ENCODE measurements around the gene VAPA. TPM values are rescaled to one million over a fixed set of nuclear protein-coding genes. Genes with fewer than 3 reads are reported as not detected.

VAPA gene
- total RNA-seq, 3 donors from 2014 or later (not counting 1 experiment from before 2014, with no cell fraction given), result 175 to 186 (median 182) TPM

DNA sequence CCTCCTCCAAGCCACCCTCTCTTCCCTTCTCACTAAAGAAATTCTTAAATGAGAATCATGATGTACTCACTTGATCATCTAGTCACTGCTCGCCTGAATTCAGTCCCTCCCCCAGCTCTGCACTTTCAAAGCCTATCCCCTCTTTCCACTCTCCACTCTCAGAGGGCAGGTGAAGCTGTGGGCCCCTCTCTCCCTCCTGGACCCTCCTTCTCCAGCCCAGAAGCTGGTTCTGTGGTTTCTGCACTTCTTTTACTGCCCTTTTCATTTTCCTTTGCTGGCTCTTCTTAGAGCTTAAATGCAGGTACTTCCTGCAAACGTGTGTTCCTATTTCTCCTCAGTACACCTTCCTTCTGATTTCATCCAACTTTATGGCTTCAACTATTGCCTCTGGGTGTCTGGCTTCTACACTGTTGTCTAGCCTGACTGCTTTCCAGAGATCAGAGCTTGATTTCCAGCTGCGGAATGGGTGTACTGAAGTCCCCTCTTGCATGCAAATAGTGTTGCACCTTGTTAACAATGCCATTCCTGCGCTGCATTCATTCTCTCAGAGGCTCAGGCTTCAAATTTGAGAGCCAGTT is 43.3 kb upstream of the VAPA start:
- ATAC-seq, result no peak
- H3K4me3 ChIP-seq (ENCODE audit: low read length), result no peak overlapping the region
- H3K36me3 Mint-ChIP-seq, result peaks cover 7% of the 10 kb centered on the region
- H3K4me1 Mint-ChIP-seq, result no peaks in the 10 kb centered on the region
- no peak for DNase-seq
- no peaks in the 10 kb centered on the region for H3K4me1 ChIP-seq (ENCODE audit: control insufficient read depth, insufficient read depth, low read length)
- H3K27me3 Mint-ChIP-seq (ENCODE audit: low read depth in 2 of 2), result peaks cover 14 to 21% of the 10 kb centered on the region in 2 donors
- intact Hi-C loops (cut with micrococcal nuclease), result no loop called here
- peaks cover 4 to 7% of the 10 kb centered on the region in 2 donors for H3K9me3 Mint-ChIP-seq
- no peak overlapping the region for H3K27ac ChIP-seq (ENCODE audit: low read length)
- H3K4me3 Mint-ChIP-seq, result no peak overlapping the region
- WGBS (ENCODE audit: insufficient coverage), result 67% methylated on average over 4 of the region's 4 CpGs
- no peak overlapping the region for H3K27ac Mint-ChIP-seq
- no peaks in the 10 kb centered on the region for H3K36me3 ChIP-seq (ENCODE audit: control insufficient read depth, insufficient read depth, low read length)
- H3K9me3 ChIP-seq (ENCODE audit: control insufficient read depth, insufficient read depth, low read length), result peaks cover 9% of the 10 kb centered on the region
- no peak for TF ChIP-seq CTCF (IDR thresholded peaks at IDR 0.05)
- peaks cover 3% of the 10 kb centered on the region for H3K27me3 ChIP-seq (ENCODE audit: control insufficient read depth, insufficient read depth, low read length)

DNA sequence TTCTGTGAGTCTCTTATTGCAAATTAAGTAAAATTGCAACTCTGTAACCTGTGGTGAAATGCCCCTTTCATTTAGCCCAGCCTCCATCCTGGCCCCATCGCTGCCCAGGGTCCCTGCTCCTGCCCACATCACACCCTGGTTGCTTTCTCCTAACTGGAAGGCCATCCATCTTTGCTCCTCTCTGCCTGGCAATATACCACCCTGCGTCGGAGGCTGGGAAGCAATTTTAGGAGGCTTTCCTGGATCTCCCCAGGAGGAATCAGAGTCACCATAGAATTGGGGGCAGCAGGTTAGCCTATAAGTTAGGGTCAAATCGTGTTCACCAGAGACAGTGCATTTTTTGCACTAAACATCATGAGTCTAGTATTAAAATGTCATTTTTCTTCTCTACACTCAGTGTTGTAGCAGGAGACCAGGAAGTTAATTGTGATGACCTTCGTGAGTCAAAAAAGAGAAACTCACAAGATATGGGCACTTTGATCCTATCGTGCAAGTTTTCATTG is 42.5 kb upstream of the VAPA start:
- Histone ChIP-seq H3K36me3 (ENCODE audit: control insufficient read depth, insufficient read depth, low read length) (no peaks in the 10 kb centered on the region), H3K27ac (ENCODE audit: low read length) (no peak overlapping the region), H3K4me3 (ENCODE audit: low read length) (no peak overlapping the region), H3K27me3 (ENCODE audit: control insufficient read depth, insufficient read depth, low read length) (peaks cover 3% of the 10 kb centered on the region), H3K4me1 (ENCODE audit: control insufficient read depth, insufficient read depth, low read length) (no peaks in the 10 kb centered on the region), H3K9me3 (ENCODE audit: control insufficient read depth, insufficient read depth, low read length) (peaks cover 4% of the 10 kb centered on the region)
- no peak overlapping the region for H3K27ac Mint-ChIP-seq
- TF ChIP-seq CTCF (IDR thresholded peaks at IDR 0.05), result no peak
- no peaks in the 10 kb centered on the region for H3K36me3 Mint-ChIP-seq
- 87% methylated on average over 6 of the region's 6 CpGs for WGBS (ENCODE audit: insufficient coverage)
- ATAC-seq (no peak), DNase-seq (no peak)
- peaks cover 11 to 23% of the 10 kb centered on the region in 2 donors for H3K27me3 Mint-ChIP-seq (ENCODE audit: low read depth in 2 of 2)
- H3K9me3 Mint-ChIP-seq, result peaks cover 0 to under 1% of the 10 kb centered on the region in 2 donors
- H3K4me1 Mint-ChIP-seq, result no peaks in the 10 kb centered on the region
- no peak overlapping the region for H3K4me3 Mint-ChIP-seq
- intact Hi-C loops (cut with micrococcal nuclease), result no loop called here

DNA sequence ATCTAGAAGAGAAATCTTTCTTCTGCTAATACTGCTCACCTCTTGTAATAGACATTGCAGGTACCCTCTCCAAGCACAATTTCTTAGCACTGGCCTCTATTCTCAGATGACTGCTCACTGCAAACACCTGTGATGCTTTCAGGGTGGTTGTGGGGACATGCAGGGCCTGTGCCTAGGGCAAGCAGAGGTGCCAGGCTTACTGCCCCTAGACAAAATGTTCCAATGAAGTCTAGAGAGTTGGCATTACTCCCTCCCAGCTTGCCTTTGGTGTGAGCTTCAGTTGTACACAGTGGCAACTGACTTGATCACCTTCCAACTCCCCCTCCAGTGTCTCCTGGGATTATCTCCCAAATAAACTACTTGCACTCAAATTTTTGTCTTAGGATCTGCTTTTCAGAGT is 41.0 kb upstream of the VAPA start:
- H3K4me3 Mint-ChIP-seq, result no peak overlapping the region
- H3K27me3 Mint-ChIP-seq (ENCODE audit: low read depth in 2 of 2), result peaks cover 15 to 38% of the 10 kb centered on the region in 2 donors
- H3K27ac ChIP-seq (ENCODE audit: low read length), result no peak overlapping the region
- intact Hi-C loops (cut with micrococcal nuclease), result no loop called here
- H3K4me1 ChIP-seq (ENCODE audit: control insufficient read depth, insufficient read depth, low read length), result no peaks in the 10 kb centered on the region
- peaks cover 3% of the 10 kb centered on the region for H3K27me3 ChIP-seq (ENCODE audit: control insufficient read depth, insufficient read depth, low read length)
- H3K4me3 ChIP-seq (ENCODE audit: low read length), result no peak overlapping the region
- H3K4me1 Mint-ChIP-seq, result no peaks in the 10 kb centered on the region
- H3K27ac Mint-ChIP-seq, result no peak overlapping the region
- H3K36me3 ChIP-seq (ENCODE audit: control insufficient read depth, insufficient read depth, low read length), result no peaks in the 10 kb centered on the region
- no peak for DNase-seq
- TF ChIP-seq CTCF (IDR thresholded peaks at IDR 0.05), result no peak
- no peak for ATAC-seq
- no peaks in the 10 kb centered on the region for H3K36me3 Mint-ChIP-seq
- no peaks in the 10 kb centered on the region for H3K9me3 ChIP-seq (ENCODE audit: control insufficient read depth, insufficient read depth, low read length)
- H3K9me3 Mint-ChIP-seq, result no peaks in the 10 kb centered on the region

DNA sequence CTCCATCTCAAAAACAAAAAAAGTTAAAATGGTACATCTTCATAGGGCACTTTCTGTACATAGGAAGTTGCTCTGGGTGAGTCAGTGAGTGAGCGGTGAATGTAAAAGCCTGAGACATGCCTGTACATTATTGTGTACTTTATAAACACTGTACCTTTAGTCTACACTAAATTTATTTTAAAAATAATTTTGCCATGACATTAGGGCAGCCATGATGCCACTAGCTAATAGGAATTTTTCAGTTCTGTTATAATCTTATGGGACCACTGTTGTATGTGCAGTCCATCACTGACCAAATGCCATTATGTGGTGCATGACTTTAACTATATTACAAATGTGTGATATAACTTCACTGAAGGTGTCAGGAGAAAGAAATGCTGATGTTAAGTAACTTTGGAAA is 39.1 kb upstream of the VAPA start:
- peaks cover 12 to 38% of the 10 kb centered on the region in 2 donors for H3K27me3 Mint-ChIP-seq (ENCODE audit: low read depth in 2 of 2)
- Histone ChIP-seq H3K4me1 (ENCODE audit: control insufficient read depth, insufficient read depth, low read length) (no peaks in the 10 kb centered on the region), H3K4me3 (ENCODE audit: low read length) (no peak overlapping the region), H3K27ac (ENCODE audit: low read length) (no peak overlapping the region), H3K36me3 (ENCODE audit: control insufficient read depth, insufficient read depth, low read length) (no peaks in the 10 kb centered on the region), H3K27me3 (ENCODE audit: control insufficient read depth, insufficient read depth, low read length) (no peaks in the 10 kb centered on the region), H3K9me3 (ENCODE audit: control insufficient read depth, insufficient read depth, low read length) (no peaks in the 10 kb centered on the region)
- intact Hi-C loops (cut with micrococcal nuclease), result no loop called here
- H3K36me3 Mint-ChIP-seq, result no peaks in the 10 kb centered on the region
- DNase-seq, result no peak
- H3K9me3 Mint-ChIP-seq, result no peaks in the 10 kb centered on the region
- H3K4me3 Mint-ChIP-seq, result no peak overlapping the region
- H3K27ac Mint-ChIP-seq, result no peak overlapping the region
- no peak for ATAC-seq
- TF ChIP-seq CTCF (IDR thresholded peaks at IDR 0.05), result no peak
- no CpG with 5 or more reads among the region's 1 CpG for WGBS (ENCODE audit: insufficient coverage)
- H3K4me1 Mint-ChIP-seq, result no peaks in the 10 kb centered on the region
